CD14-positive monocyte (primary cell): Measurements from ENCODE around the gene PIP5K1B. TPM values are rescaled to one million over a fixed set of nuclear protein-coding genes. Genes with fewer than 3 reads are reported as not detected.

Experiments
- DNase-seq, 3 donors: peaks; one replicate each; pipeline ENCODE4 v3.0.0-alpha.2; 2011 to 2022
- H2AFZ ChIP-seq: 2 replicates; pipeline ENCODE4 v1.6.0; 2012; ENCODE audit warnings: mild to moderate bottlenecking, low read depth, low read length, inconsistent platforms; ENCODE audit not compliant: insufficient read depth, poor library complexity, severe bottlenecking
- H3K27ac ChIP-seq, 2 donors: 1 replicate in 1 of 2; 2 replicates in 1 of 2; pipeline ENCODE4 v1.5.1; 2012 to 2013; ENCODE audit warnings: low read length in 2 of 2, control low read depth in 1 of 2, inconsistent platforms in 1 of 2, low read depth in 1 of 2, mild to moderate bottlenecking in 1 of 2
- H3K27me3 ChIP-seq, 2 donors: one replicate each; pipeline versions ENCODE4 v1.6.0 to v1.6.1; 2011 to 2013; ENCODE audit warnings: low read length in 2 of 2; ENCODE audit not compliant: control insufficient read depth in 2 of 2, insufficient read depth in 2 of 2
- H3K36me3 ChIP-seq, 2 donors: replicated peaks in 1 of 2; 1 replicate in 1 of 2; 2 replicates in 1 of 2; pipeline versions ENCODE4 v1.5.1 to v1.6.1; 2012 to 2013; ENCODE audit warnings: low read length in 2 of 2, control low read depth in 1 of 2, inconsistent platforms in 1 of 2, mild to moderate bottlenecking in 1 of 2; ENCODE audit not compliant: insufficient read depth in 2 of 2, control insufficient read depth in 1 of 2
- H3K4me1 ChIP-seq, 2 donors: 1 replicate in 1 of 2; 2 replicates in 1 of 2; pipeline versions ENCODE4 v1.5.1 to v1.6.1; 2012 to 2013; ENCODE audit warnings: low read length in 2 of 2, control low read depth in 1 of 2, inconsistent platforms in 1 of 2, mild to moderate bottlenecking in 1 of 2, moderate library complexity in 1 of 2; ENCODE audit not compliant: insufficient read depth in 2 of 2, control insufficient read depth in 1 of 2
- H3K4me2 ChIP-seq: replicated peaks from 2 replicates; pipeline ENCODE3; 2012; ENCODE audit warnings: low read length, moderate library complexity, mild to moderate bottlenecking; ENCODE audit not compliant: poor library complexity, severe bottlenecking; ENCODE audit errors: extremely low read depth
- H3K4me3 ChIP-seq, 3 experiments: fragments of 200-600 bp in 1 of 3; sonication (generic) in 1 of 3; replicated peaks in 1 of 3; 1 replicate in 2 of 3; 2 replicates in 1 of 3; pipeline ENCODE4 v1.5.1; 2011 to 2013; ENCODE audit warnings: low read length in 3 of 3, mild to moderate bottlenecking in 3 of 3, control low read depth in 2 of 3, low read depth in 2 of 3, inconsistent platforms in 1 of 3, moderate library complexity in 1 of 3
- H3K79me2 ChIP-seq: 2 replicates; pipeline ENCODE4 v1.6.0; 2012; ENCODE audit warnings: mild to moderate bottlenecking, control low read depth, inconsistent platforms, low read length, moderate library complexity; ENCODE audit not compliant: insufficient read depth
- H3K9ac ChIP-seq: 2 replicates; pipeline ENCODE4 v1.6.0; 2017; ENCODE audit warnings: low read length, mild to moderate bottlenecking; ENCODE audit not compliant: insufficient read depth, poor library complexity, severe bottlenecking
- H3K9me3 ChIP-seq, 2 donors: replicated peaks in 1 of 2; 1 replicate in 1 of 2; 2 replicates in 1 of 2; pipeline versions ENCODE4 v1.5.1 to v1.6.1; 2012 to 2013; ENCODE audit warnings: low read length in 2 of 2, control low read depth in 1 of 2; ENCODE audit not compliant: control insufficient read depth in 1 of 2, insufficient read depth in 1 of 2
- H4K20me1 ChIP-seq: 2 replicates; pipeline ENCODE4 v1.6.0; 2012; ENCODE audit warnings: mild to moderate bottlenecking, low read length, control low read depth, moderate library complexity; ENCODE audit not compliant: insufficient read depth
- H3K27ac Mint-ChIP-seq, 7 donors: one replicate each; pipeline ENCODE4 v1.8.0; 2020; ENCODE audit warnings: mild to moderate bottlenecking in 7 of 7, mixed read lengths in 7 of 7, moderate library complexity in 6 of 7, inconsistent platforms in 2 of 7
- H3K27me3 Mint-ChIP-seq, 3 donors: one replicate each; pipeline ENCODE4 v1.8.0; 2021 to 2022; ENCODE audit warnings: low read depth in 3 of 3, mild to moderate bottlenecking in 3 of 3, mixed read lengths in 3 of 3, moderate library complexity in 3 of 3, inconsistent platforms in 1 of 3
- H3K36me3 Mint-ChIP-seq, 2 donors: one replicate each; pipeline ENCODE4 v1.8.0; 2020; ENCODE audit warnings: mixed read lengths in 2 of 2, inconsistent platforms in 1 of 2, mild to moderate bottlenecking in 1 of 2
- H3K4me1 Mint-ChIP-seq: one replicate; pipeline ENCODE4 v1.8.0; 2020; ENCODE audit warnings: mild to moderate bottlenecking, mixed read lengths
- H3K4me3 Mint-ChIP-seq, 2 donors: one replicate each; pipeline ENCODE4 v1.8.0; 2020; ENCODE audit warnings: mild to moderate bottlenecking in 2 of 2, mixed read lengths in 2 of 2, moderate library complexity in 1 of 2
- H3K9me3 Mint-ChIP-seq, 7 donors: one replicate each; pipeline ENCODE4 v1.8.0; 2020 to 2022; ENCODE audit warnings: mixed read lengths in 7 of 7, mild to moderate bottlenecking in 6 of 7, moderate library complexity in 6 of 7, inconsistent platforms in 2 of 7
- CTCF ChIP-seq: fragments of 200-600 bp; IDR thresholded peaks from one replicate; pipeline ENCODE4 v1.8.0; 2022; ENCODE audit warnings: antibody characterized with exemption, mild to moderate bottlenecking
- WGBS: methylation state at CpG from one replicate; pipeline ENCODE4 v1.1.5; 2013; ENCODE audit warnings: missing lambda C conversion rate; ENCODE audit not compliant: insufficient coverage; 5-methylcytosine and 5-hydroxymethylcytosine counted together
- intact Hi-C, 2 donors: fragments of 100-400 bp; cut with micrococcal nuclease; formaldehyde crosslinking; loops; one replicate each; pipeline versions ENCODE4 v1.15.0 to v1.15.1; 2023
- polyA plus RNA-seq, 3 donors: library from polyadenylated mRNA; depleted of rRNA in 1 of 3; unstranded in 2 of 3; stranded (reverse) in 1 of 3; fragments of 300-500 nt in 2 of 3; fragments of >200 nt in 1 of 3; fragmentation: Illumina TruSeq in 2 of 3; gene quantifications; 1 replicate in 2 of 3; 2 replicates in 1 of 3; pipeline ENCODE4 v1.2.3, GENCODE V29; 2012 to 2021

The PIP5K1B gene
- polyA plus RNA-seq, 3 donors = 0.18 to 4.1 (median 0.87) TPM

GRCh38 chr9:68979538-68980314 is 274.7 kb downstream of the PIP5K1B start:
- Histone ChIP-seq H3K4me2 (no peak overlapping the region), H2AFZ (peak overlapping the region; percentile 75), H3K9me3 (no peaks in the 10 kb centered on the region), H3K4me3 (peak overlapping the region in 1 of 3 experiments; percentile 6), H4K20me1 (no peaks in the 10 kb centered on the region), H3K9ac (no peak overlapping the region), H3K4me1 (peaks cover 69 to 71% of the 10 kb centered on the region in 2 donors), H3K36me3 (no peaks in the 10 kb centered on the region), H3K27ac (peak overlapping the region; percentile 33 to 69), H3K79me2 (peaks cover 9% of the 10 kb centered on the region), H3K27me3 (no peaks in the 10 kb centered on the region)
- Mint-ChIP-seq H3K9me3 (peaks cover 0 to 2% (median 0%) of the 10 kb centered on the region in 7 donors), H3K4me1 (peaks cover 74% of the 10 kb centered on the region), H3K36me3 (peaks cover 0 to 2% of the 10 kb centered on the region in 2 donors), H3K27me3 (peaks cover 0 to 2% (median 0%) of the 10 kb centered on the region in 3 donors), H3K4me3 (peak overlapping the region; percentile 37 to 61), H3K27ac (peak overlapping the region in 5 of 7 donors; percentile 66 to 86 (median 78))
- WGBS = 35% methylated on average over 5 of the region's 9 CpGs
- TF ChIP-seq CTCF = no peak
- DNase-seq = no peak
- intact Hi-C loops = loop anchor here in 1 of 2 donors (5.0 kb wide), 1 partner anchor 137 kb away; no protein-coding TSS in a partner anchor

DNA sequence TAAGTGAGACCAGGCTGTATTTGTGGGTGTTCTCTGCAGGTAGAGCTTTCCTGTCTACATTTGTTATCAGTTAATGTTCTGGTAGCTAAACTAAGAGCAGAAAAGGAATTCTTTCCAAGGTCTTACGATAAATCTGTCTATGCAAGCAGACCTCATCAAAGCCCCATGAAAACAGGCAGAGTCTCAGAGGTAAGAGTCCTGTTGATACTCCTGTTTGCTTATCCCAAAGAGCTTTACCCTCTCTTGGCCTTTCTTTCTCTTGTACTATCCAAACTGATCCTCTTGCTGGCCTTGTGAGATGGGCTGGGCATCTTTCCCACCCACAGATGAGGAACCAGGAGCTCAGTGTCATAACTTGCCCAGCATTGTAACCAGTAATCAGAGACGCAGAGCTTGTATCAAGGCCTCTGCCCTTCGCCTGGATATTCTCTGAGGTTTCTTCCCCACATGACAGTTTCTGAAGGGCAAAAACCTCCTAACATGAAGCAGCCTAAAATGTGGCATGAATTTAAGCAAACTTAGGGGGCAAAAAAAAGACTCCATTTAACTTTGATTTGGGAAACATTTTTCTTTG is 275.4 kb downstream of the PIP5K1B start:
- Mint-ChIP-seq H3K4me1 (peaks cover 75% of the 10 kb centered on the region), H3K9me3 (peaks cover 0 to 2% (median 0%) of the 10 kb centered on the region in 7 donors), H3K4me3 (peak overlapping the region in 1 of 2 donors; percentile 47), H3K27ac (peak overlapping the region; percentile 62 to 89 (median 80)), H3K27me3 (peaks cover 0 to 2% (median 0%) of the 10 kb centered on the region in 3 donors), H3K36me3 (peaks cover 2% of the 10 kb centered on the region in 2 donors)
- Histone ChIP-seq H3K4me1 (peaks cover 62 to 64% of the 10 kb centered on the region in 2 donors), H3K9me3 (no peaks in the 10 kb centered on the region), H4K20me1 (no peaks in the 10 kb centered on the region), H3K4me2 (no peak overlapping the region), H2AFZ (peak overlapping the region; percentile 75), H3K36me3 (no peaks in the 10 kb centered on the region), H3K27me3 (no peaks in the 10 kb centered on the region), H3K4me3 (no peak overlapping the region), H3K27ac (peak overlapping the region in 1 of 2 donors; percentile 69), H3K9ac (no peak overlapping the region), H3K79me2 (peaks cover 2% of the 10 kb centered on the region)
- peak in 1 of 3 donors; percentile 16 for DNase-seq
- TF ChIP-seq CTCF = no peak
- WGBS = 100% methylated on average over 1 of the region's 3 CpGs
- intact Hi-C loops = no loop called here
